Activated CD4-positive, CD25-positive, alpha-beta regulatory T cell treated with anti-CD3 and anti-CD28 coated beads, Interleukin-2, amount 50 U/mL, for 72 hours (primary cell): Measurements from ENCODE around the gene EAF2.
A peak's percentile ranks its signal among the peaks of the same experiment; 100 is the strongest.
"Not testable (repeated sequence)": the region's sequence is repeated elsewhere in the genome, so short reads cannot be mapped to it uniquely, and the experiment has no call there.

ENCODE experiments used
- DNase-seq: peaks from one replicate; pipeline ENCODE4 v3.0.0; 2021

EAF2 gene

DNA sequence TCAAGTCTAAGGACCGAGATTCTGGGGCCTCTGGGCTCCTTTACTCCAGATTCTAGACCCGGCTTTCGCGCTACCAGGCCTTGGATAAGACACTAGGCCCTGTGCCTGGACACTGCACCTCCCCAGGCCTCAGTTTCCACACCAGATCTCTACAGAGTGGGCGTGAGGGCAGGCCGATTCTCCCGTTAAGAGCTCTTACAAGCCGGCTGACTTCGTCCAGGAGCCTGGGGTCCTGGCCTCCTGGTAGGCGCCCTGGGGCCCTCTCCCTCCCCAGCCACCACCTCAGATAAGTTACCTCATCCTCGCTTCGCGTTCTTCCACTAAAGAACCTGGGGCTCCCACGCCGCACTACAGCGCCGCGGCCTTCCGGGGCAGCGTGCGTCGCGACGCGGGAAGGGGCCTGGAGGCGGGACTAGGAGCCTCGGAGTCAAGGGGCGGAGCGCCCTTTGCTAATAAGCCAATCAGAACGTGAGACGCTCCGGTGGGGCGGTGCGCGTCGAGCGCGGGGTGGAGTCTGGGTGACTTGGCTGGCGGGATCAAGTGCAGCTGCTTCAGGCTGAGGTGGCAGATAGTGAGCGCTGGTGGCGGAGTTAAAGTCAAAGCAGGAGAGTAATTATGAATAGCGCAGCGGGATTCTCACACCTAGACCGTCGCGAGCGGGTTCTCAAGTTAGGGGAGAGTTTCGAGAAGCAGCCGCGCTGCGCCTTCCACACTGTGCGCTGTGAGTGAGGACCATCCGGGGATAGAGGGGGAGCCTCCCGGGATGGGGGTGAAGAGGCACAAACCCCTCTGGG lies at the start of gene EAF2, which contains the start of gene IQCB1:
Gene EAF2 (plus strand): TSS at position 539 of the 794 bp plus-strand sequence. CDS start 77 bp downstream, at position 616.
Gene IQCB1 (minus strand): TSS at position 390 of the 794 bp plus-strand sequence. CDS start 6,100 bp downstream, outside the sequence.
- peak; percentile 95 for DNase-seq

DNA sequence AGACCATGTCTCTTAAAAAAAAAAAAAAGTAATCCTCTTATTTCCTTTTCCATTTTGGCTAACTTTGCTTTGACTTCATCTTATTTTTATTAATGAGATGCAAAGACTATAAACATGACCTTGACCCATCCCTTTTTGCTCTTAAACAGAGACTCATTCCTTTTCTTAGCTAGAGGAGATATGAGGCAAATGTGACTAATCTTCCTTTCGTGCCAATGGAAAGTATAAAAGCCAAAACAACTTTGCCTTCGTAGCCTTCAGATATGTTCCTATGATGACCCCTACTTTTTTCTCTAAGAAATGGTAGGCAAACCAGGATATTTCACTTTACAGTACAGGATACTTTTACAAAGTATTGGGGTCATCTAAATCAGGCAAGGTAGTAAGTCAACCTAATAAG lies 48.5 kb upstream of the EAF2 start:
- DNase-seq = no peak

DNA sequence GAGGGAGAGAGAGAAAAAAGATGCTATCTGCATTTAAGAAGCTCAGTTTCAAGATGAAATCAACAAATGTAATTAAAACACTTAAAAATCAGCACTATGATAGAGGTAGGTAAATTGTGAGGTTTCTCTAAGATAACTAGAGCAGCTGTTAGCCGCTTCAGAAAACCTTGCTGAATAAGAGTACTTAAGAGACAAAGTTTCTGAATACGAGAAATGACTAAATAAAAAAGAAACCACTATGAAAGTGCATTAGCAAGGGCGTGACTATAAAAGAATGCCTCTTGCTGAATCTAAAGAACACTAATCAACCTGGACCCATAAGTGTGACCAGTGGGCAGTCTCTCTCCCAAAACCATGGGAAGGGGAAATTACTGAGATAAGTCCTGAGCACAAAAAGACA lies 41.9 kb upstream of the EAF2 start:
- no peak for DNase-seq

DNA sequence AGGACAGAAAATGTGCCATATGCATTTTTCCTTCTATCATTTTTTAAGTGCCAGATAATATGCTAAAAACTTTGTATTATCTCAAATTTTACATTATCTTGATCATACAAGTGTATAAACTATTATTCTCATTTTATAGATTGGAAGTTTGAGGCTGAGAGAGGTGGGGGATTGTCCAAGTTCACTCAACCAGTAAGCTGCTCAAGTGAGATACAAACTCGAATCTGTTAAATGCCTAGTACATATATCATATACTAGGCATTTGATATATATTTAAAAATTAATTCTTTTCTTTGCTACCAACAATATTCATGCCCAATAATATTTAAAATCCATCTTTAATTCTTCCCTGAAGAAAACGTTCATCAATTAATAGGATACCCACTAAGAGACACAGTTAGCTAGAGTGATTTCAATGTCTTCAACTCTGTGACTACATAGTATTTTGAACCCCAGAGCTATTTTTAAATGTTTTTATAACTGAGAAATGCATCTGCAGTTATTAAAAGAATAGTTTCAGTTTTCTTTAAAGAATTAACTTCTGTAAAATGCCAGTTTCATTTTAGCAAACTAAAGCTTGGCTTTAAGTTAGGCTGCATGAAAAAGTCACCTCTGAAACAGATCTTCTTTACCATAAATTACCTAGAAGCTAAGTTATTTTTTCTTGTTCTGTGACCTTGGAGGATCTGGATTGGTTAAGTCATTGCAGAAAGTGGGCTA lies 40.6 kb upstream of the EAF2 start:
- DNase-seq = no peak

DNA sequence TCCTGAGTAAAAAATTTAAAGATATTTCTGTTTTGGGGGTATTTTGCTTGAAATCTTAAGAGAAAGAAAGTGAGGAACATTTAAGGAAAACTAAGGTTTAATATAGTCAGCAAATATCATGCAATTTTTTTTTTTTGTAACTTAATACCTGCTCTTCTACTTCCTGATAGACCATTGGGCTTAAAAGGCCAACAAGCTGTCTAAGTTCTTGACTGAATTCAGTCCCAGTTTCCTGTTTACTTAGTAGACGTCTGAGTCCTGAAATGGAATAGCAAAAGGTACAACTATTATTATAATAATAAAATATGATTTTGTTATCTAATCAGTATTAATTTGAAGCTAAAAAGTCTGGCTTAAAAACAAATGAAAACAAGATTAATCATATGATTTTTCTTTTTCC lies 38.0 kb upstream of the EAF2 start:
- no peak for DNase-seq

DNA sequence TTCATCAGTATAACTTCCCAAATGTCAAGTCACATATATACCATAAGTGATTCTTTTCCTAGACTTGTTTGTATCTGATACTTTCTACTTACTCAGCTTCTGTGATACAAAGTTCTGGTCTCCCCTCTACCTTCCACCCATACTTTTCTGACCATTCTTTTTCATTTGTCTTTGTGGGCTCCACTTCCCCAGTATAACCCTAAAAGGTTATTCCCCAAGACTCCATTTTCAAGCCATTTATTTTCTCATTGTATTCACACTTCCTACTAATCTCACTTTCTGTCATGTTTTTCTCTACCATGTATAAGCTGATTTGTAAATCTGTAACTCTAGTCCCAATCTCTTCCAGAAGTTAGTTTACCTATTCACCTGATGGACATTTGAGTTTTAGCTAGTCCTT lies 34.1 kb upstream of the EAF2 start:
- no peak for DNase-seq

DNA sequence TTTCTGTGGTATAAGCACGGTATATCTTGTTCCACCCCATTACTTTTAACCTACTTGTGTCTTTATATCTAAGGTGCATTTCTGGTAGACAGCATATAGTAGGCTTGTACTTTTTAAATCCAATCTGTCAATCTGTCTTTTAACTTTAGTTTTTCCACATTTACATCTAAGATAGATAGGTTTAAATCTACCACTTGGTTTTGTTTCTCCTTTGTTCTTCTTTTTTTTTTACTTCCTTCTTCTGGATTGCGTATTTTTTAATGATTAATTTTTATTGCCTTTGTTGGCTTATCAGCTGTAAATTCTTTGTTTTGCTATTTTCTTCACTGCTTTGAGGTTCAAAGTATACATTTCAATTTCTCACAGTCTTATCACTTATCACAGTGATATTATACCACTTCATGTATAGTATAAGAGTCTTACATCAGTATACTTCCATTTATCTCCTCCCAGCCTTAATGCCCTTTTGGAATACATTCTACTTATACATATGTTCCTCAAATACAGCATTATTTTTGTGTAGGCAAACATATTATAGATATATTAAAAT lies 31.2 kb upstream of the EAF2 start:
- DNase-seq = no peak

DNA sequence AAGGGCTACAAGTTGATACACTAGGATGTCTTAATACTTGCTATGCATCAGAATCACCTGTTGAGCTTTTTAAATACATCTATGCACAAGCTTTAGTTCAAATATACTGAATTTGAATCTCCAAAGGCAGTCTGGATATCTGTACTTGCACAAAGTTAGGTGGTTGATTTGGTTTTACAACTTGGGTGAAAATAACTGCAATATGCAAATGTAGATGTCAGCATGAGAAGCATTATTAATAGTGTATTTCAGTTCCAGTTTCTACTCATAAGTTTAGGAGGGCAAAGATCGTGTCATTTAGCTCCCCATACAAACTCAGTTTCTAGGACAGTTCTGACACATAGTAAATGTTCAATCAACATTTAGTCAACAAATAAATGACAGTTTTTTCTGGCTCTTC lies 25.8 kb upstream of the EAF2 start:
- no peak for DNase-seq

DNA sequence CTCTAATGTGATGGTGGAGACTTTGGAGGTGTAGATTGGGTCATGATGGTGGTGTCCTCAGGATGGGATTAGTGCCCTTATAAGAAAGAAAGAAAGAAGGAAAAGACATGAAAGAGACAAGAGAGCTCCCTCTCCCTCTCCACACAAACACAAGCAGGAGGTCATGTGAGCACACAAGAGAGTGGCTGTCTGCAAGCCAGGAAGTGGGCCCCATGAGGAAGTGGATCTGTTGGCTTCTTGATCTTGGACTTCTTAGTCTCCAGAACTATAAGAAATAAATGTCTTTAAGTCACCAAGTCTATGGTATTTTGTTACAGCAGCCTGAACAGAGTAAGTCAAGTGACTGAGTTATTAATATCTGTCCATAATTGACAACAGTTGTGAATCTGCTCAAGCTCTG lies 17.3 kb upstream of the EAF2 start:
- no peak for DNase-seq

DNA sequence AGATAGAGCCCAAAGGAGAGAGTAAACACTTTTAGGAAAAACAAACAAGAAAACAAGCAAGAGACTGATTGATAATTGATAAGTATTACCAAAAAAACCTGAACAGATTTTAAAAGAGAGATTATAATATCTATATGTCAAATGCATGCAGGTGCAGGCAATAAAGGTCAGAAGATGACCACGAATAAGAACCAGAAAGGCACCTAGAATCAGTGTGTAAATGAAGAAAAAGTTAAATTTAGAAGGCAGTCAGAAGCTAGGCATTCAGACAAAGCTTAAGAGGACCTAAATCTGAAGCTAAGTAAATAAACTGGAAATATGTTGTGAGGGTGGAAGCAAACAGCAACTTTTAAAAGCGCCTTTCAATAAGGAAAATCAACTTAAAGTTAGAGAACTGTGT lies 16.4 kb upstream of the EAF2 start:
- DNase-seq = no peak

DNA sequence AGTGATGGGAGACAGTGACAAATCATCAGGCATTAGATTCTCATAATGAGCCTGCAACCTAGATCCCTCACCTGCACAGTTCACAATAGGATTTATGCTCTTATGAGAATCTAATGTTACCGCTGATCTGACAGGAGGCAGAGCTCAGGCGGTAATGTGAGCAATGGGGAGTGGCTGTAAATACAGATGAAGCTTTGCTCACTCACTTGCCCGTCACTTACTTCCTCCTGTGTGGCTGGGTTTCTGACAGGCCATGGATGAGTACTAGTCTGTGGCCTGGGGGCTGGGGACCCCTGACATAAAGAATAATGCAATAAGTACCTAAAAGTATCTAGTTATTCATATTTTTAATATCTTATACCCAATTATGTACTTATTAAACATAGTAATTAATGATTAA lies 15.8 kb upstream of the EAF2 start:
- no peak for DNase-seq

DNA sequence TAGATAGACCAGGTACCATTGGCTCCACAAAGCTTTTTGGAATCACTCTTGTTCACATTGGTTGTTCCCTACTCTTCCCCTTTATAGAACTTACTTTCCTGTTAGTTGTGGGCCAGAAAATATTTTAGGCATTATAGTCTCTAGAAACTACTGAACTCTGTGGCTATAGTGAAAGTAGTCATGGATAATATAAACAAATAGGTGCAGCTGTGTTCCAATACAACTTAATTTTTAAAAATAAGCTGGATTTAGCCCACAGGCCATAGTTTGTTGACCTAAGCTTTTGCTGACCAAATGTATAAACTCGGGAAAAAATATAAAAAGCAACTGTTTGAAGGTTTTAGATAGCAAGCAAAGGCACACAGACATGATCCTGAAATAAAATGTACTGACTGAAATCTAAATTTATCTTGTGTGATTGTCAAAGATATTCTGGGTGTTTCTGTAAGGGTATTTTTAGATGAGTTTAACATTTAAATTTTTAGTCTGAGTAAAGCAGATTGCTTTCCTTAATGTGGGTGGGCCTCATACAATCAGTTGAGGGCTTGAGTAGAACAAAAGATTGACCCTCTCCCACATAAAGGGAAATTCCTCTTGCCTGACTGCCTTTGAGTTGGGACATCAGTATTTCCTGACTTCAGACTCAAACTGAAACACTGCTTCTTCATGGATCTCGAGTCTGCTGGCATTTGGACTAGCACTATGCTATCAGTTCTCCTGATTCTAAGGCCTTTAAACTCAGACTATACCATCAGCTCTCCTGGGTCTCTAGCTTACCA lies 13.4 kb upstream of the EAF2 start:
- no peak for DNase-seq

DNA sequence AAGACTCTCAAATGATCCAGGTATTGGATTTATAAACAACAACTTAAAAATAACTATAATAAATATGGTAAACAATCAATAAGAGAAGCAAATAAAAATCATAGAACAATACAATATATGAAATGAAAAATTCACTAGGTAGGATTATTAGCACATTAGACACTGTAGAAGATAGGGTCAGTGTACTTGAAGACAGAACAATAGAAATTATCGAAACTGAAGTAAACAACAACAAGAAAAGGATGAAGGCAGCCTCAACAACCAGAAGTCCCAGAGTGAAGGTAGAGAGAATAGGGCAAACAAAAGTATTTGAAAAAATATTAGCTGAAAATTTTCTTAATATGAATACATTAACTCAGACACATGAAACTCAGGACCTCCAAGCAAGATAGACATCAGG lies 12.0 kb upstream of the EAF2 start:
- DNase-seq = no peak

DNA sequence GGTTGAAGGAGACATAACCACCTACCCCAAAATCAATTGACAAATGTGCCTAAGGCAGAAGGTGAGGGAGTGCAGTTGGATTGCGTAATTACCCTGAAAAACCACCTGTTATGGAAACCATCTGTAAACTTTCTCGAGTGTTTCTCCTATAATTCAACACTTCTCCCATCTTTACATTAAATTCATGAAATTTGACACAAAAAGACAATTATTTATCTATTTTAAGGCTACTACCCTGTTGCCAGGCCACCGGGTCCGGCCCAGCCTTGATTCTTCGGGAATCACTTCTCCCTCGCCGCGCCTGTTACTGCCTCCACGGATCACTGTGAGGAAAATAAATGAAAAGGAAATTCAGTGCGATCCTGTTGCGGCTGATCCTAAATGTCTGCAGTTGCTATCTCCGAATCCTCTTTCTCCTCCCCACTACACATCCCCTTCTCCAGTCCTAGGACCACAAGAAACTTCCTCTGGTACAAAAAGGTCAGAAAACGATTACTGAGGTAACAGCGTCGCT lies 795 bp upstream of the EAF2 start:
- DNase-seq = no peak

DNA sequence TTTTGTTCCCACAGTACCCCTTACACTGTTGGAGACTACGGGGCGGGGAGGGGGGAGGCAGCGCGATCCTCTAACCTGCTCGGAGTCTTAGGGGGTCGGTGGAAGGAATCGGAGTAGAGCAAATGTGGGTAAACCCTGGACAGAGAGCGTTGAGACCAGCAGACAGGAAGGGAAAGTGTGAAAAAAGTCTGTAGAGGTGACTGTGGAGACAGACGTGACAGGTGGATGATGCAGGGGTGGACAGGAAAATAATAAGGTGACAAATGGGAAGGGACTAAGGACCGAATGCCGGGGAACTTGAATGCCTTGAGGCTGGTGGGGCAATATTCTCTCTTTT lies 424 bp downstream of the EAF2 start:
- DNase-seq = no peak

DNA sequence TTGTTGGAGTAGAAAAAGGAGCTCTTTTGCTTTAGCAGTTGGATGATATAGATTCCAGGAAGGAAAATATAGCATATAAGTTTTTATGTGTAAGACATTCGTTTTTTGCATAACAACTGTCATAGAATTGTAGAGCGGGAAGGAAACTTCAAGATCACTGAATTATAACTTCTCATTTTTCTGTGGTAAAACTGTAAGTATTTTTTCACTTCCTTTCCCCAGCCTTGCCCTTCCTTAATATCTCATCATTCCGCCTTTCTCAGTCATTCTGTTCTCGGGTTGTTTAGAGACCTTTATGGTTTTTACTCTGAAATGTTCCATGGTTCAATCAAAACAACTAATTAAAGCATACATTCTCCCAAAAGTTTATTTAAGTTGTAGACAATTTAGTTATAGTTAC lies 1.1 kb downstream of the EAF2 start:
- DNase-seq = no peak

DNA sequence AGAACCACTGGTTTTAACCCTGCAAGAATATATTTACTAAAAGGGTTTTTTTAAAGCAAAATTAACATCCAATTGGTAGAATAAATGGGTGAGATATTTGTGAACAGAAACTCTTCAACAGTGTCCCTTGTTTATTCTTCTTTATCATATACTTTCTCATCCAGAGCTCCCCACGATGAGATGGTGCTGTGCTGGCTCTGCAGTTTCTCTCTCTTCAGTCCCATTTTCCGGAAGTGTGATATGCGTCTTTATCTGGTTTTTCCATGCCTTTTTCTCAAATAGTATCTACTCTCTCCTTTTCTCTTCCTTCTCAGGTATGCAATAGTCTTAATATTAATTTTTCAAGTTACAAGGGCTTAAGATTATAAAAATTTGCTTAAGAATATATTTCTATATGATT lies 1.5 kb downstream of the EAF2 start:
- DNase-seq = no peak

DNA sequence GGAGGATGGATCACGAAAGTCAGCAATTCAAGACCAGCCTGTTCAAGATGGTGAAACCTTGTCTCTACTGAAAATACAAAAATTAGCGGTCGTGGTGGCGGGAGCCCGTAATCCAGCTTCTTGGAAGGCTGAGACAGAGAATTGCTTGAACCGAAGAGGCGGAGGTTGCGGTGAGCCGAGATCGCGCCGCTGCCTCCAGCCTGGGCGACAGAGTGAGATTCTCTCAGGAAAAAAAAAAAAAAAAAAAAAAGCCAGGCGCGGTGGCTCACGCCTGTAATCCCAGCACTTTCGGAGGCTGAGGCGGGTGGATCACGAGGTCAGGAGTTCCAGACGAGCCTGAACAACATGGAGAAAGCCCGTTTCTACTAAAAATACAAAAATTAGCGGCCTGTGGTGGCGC lies 5.0 kb downstream of the EAF2 start:
- DNase-seq = no peak

DNA sequence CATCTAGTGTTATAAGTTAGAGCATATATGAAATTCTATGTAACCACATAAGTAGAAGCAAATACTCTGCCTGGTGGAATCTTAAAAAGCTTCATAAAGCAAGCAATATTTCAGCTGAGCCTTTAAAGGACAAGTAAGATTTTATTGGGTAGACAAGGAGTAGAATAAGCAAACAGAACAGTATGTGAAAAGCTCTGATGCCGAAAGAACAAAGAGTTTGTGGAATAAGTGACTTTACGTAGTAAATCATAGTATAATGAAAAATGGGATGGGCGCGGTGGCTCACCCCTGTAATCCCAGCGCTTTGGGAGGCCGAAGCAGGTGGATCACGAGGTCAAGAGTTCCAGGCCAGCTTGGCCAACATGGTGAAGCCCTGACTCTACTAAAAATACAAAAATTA lies 9.9 kb downstream of the EAF2 start:
- no peak for DNase-seq

DNA sequence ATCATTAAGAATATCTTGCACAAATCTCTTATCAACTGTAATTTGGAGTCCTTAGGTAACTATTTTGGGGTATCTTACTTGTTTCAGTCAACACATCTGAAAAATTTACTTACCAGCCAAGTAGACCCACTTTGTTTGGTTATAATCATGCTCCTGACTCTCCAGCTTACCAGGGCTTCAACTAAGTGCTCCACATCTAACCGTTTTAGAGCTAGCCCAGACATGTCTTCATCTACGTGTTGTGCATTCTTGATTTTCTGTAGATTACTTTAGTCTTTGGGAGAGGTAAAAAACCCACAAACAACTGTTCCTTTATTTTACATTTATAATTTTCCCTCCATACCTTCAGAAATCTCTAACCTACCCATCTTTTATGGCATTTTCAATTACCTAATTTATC lies 17.2 kb downstream of the EAF2 start:
- DNase-seq = no peak

DNA sequence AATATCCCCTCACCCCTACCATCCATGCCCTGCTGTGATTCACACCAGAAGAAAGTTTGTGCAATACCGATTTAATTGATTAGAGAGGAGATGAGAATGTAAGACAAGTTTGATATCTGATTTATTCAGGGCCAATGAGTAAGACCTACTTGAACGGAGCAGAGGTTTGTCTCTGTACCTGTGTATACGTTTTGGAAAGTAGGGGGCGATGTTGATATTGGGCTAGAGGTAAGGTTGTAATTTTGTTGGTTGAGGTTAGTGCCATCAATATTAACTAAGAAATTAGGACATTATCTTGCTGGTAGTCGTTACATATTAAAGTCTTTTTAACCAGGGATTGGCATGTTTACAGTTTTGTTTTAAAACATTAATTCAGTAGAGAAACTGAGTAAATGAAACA lies 20.5 kb downstream of the EAF2 start:
- no peak for DNase-seq

DNA sequence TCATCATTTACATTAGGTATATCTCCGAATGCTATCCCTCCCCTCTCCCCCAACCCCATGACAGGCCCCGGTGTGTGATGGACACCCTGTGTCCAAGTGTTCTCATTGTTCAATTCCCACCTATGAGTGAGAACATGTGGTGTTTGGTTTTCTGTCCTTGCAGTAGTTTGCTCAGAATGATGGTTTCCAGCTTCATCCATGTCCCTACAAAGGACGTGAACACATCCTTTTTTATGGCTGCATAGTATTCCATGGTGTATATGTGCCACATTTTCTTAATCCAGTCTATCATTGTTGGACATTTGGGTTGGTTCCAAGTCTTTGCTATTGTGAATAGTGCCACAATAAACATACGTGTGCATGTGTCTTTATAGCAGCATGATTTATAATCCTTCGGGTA lies 22.8 kb downstream of the EAF2 start:
- DNase-seq = not testable (repeated sequence)

DNA sequence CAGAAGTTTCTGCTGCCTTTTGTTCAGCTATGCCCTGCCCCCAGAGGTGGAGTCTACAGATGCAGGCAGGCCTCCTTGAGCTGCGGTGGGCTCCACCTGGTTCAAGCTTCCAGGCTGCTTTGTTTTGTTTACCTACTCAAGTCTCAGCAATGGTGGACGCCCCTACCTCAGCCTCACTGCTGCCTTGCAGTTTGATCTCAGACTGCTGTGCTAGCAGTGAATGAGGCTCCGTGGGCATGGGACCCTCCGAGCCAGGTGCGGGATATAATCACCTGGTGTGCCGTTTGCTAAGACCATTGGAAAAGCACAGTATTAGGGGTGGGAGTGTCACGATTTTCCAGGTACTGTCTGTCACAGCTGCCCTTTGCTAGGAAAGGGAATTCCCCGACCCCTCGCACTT lies 28.2 kb downstream of the EAF2 start:
- not testable (repeated sequence) for DNase-seq
